Peyer's patch (tissue), 4 donors: ENCODE measurements around the gene SORBS1. TPM values are rescaled to one million over a fixed set of nuclear protein-coding genes. Genes with fewer than 3 reads are reported as not detected.

ENCODE experiments used
- DNase-seq, 3 donors: peaks; one replicate each; pipeline ENCODE4 v3.0.0-alpha.2; 2017 to 2019
- H3K27ac ChIP-seq, 4 donors: fragments of 200-600 bp; sonication (generic); one replicate each; pipeline ENCODE4 v1.5.1; 2016 to 2019
- H3K27me3 ChIP-seq, 2 donors: fragments of 200-600 bp; sonication (generic); one replicate each; pipeline ENCODE4 v1.5.1; 2019
- H3K36me3 ChIP-seq, 3 donors: fragments of 200-600 bp; sonication (generic); one replicate each; pipeline ENCODE4 v1.5.1; 2016 to 2019
- H3K4me1 ChIP-seq, 4 donors: fragments of 200-600 bp; sonication (generic); one replicate each; pipeline ENCODE4 v1.5.1; 2016 to 2019
- H3K4me3 ChIP-seq, 4 donors: fragments of 200-600 bp; sonication (generic); 1 replicate in 3 of 4; 2 replicates in 1 of 4; pipeline ENCODE4 v1.5.1; 2016 to 2019; ENCODE audit warnings: mild to moderate bottlenecking in 1 of 4
- H3K9me3 ChIP-seq, 4 donors: fragments of 200-600 bp; sonication (generic); one replicate each; pipeline ENCODE4 v1.5.1; 2016 to 2019; ENCODE audit warnings: mild to moderate bottlenecking in 1 of 4
- POLR2A ChIP-seq, 2 donors: fragments of 450-650 bp; IDR thresholded peaks; one replicate each; pipeline ENCODE4 v1.5.1; 2017; ENCODE audit warnings: antibody characterized with exemption in 2 of 2, mild to moderate bottlenecking in 2 of 2, moderate library complexity in 2 of 2
- total RNA-seq, 4 donors: library from RNA; depleted of rRNA; stranded (reverse); fragments of >200 nt; gene quantifications; one replicate each; pipeline ENCODE4 v1.1.0, GENCODE V29; 2016
- TF ChIP-seq, protein P1 (sequence below), 6 experiments: fragments of 450-650 bp in 4 of 6; fragments of 200-600 bp in 2 of 6; sonication (generic) in 1 of 6; IDR thresholded peaks; one replicate each; pipeline ENCODE4 v1.5.1; 2017 to 2019; ENCODE audit warnings: antibody characterized with exemption in 6 of 6, mild to moderate bottlenecking in 3 of 6, moderate library complexity in 1 of 6

The SORBS1 gene
- total RNA-seq, 4 donors from 2014 or later, result 34.3 to 57.1 (median 48.7) TPM

- Histone ChIP-seq H3K27ac (no peak overlapping the region), H3K4me3 (no peak overlapping the region), H3K4me1 (peaks cover 0 to 20% (median 0%) of the 10 kb centered on the region in 4 donors), H3K27me3 (no peaks in the 10 kb centered on the region), H3K36me3 (peaks cover 0 to 12% (median 0%) of the 10 kb centered on the region in 3 donors), H3K9me3 (no peaks in the 10 kb centered on the region)
- DNase-seq, result no peak
- TF ChIP-seq, protein P1, sequence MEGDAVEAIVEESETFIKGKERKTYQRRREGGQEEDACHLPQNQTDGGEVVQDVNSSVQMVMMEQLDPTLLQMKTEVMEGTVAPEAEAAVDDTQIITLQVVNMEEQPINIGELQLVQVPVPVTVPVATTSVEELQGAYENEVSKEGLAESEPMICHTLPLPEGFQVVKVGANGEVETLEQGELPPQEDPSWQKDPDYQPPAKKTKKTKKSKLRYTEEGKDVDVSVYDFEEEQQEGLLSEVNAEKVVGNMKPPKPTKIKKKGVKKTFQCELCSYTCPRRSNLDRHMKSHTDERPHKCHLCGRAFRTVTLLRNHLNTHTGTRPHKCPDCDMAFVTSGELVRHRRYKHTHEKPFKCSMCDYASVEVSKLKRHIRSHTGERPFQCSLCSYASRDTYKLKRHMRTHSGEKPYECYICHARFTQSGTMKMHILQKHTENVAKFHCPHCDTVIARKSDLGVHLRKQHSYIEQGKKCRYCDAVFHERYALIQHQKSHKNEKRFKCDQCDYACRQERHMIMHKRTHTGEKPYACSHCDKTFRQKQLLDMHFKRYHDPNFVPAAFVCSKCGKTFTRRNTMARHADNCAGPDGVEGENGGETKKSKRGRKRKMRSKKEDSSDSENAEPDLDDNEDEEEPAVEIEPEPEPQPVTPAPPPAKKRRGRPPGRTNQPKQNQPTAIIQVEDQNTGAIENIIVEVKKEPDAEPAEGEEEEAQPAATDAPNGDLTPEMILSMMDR (IDR thresholded peaks at IDR 0.05), result no peak
- no peak for TF ChIP-seq POLR2A (IDR thresholded peaks at IDR 0.05)
Measured at GRCh38 chr10:95384011-95384704, 177.0 kb downstream of the SORBS1 start.

DNA sequence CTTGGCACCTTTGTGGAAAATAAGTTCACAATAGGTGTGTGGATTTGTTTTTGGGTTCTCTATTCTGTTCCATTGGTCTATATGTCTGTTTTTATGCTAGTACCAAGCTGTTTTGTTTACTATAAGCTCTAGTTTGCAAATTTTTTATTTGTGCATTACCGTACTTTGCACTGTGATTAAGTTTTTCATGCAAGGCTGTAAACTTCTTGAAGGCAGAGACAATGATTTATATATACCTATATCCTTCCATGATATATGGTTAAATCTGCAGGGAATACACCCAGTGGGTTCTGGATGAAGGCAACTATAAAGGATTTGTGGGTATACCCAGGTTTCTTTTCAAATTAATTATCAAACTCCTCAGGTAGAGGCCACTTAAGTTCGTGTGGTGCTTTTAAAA, 178.6 kb downstream of the SORBS1 start:
- no peak for DNase-seq
- H3K27me3 ChIP-seq, result no peaks in the 10 kb centered on the region
- H3K36me3 ChIP-seq, result peaks cover 0 to 12% (median 0%) of the 10 kb centered on the region in 3 donors
- no peaks in the 10 kb centered on the region for H3K9me3 ChIP-seq
- peaks cover 0 to 10% (median 0%) of the 10 kb centered on the region in 4 donors for H3K4me1 ChIP-seq
- TF ChIP-seq, protein P1 (IDR thresholded peaks at IDR 0.05), result no peak
- no peak for TF ChIP-seq POLR2A (IDR thresholded peaks at IDR 0.05)
- H3K4me3 ChIP-seq, result no peak overlapping the region
- no peak overlapping the region for H3K27ac ChIP-seq

DNA sequence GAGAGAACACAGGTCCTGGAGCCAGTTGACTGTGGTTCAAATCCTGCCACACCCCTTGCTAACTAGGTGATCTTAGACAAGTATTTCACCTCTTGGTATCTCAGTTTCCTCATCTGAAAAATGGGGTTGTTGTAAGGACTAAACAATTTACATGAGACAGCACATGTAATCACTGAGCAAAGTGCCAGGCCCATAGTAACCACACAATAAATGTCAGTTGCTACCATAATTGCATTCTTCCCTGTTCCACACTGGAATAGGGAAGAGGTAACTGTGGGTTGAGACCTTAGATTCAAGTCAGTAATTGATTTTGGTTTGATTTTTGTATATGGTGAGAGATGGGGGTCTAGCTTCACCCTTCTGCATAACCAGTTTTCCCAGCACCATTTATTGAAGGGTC, 179.0 kb downstream of the SORBS1 start:
- Histone ChIP-seq H3K9me3 (no peaks in the 10 kb centered on the region), H3K27ac (no peak overlapping the region), H3K36me3 (peaks cover 0 to 12% (median 0%) of the 10 kb centered on the region in 3 donors), H3K4me3 (no peak overlapping the region), H3K4me1 (peaks cover 0 to 10% (median 0%) of the 10 kb centered on the region in 4 donors), H3K27me3 (no peaks in the 10 kb centered on the region)
- no peak for DNase-seq
- TF ChIP-seq, protein P1 (IDR thresholded peaks at IDR 0.05), result no peak
- TF ChIP-seq POLR2A (IDR thresholded peaks at IDR 0.05), result no peak

DNA sequence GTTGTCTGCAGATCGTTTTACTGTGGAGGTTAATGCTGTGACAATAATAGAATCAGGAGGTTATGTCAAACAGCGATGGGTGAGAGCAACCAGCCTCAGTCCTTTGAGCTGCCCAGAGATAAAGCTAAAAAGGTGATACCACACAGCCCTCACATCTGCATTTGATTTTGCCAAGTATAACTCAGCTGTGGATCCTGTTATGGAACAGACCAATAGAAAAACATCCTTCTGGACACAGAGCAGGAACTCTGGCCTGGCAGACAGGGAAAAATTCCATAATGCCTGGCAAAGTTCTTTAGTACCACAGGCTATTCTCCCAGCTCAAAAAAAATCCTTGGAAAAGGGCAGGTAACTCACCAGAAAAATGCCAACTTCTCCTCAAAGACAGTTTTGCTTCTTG, 183.2 kb downstream of the SORBS1 start:
- Histone ChIP-seq H3K36me3 (peaks cover 0 to 12% (median 0%) of the 10 kb centered on the region in 3 donors), H3K4me3 (no peak overlapping the region), H3K27me3 (no peaks in the 10 kb centered on the region), H3K9me3 (no peaks in the 10 kb centered on the region), H3K4me1 (no peaks in the 10 kb centered on the region), H3K27ac (peak overlapping the region in 1 of 4 donors; percentile 15)
- TF ChIP-seq POLR2A (IDR thresholded peaks at IDR 0.05), result no peak
- TF ChIP-seq, protein P1 (IDR thresholded peaks at IDR 0.05), result no peak
- DNase-seq, result no peak

- no peak for TF ChIP-seq POLR2A (IDR thresholded peaks at IDR 0.05)
- TF ChIP-seq, protein P1 (IDR thresholded peaks at IDR 0.05), result no peak
- H3K4me1 ChIP-seq, result no peaks in the 10 kb centered on the region
Measured at GRCh38 chr10:95375418-95375817, 185.8 kb downstream of the SORBS1 start.

More at GRCh38 chr10:95375418-95375817, 185.8 kb downstream of the SORBS1 start:
- Histone ChIP-seq H3K36me3 (peaks cover 0 to 3% (median 0%) of the 10 kb centered on the region in 3 donors), H3K27ac (no peak overlapping the region), H3K9me3 (no peaks in the 10 kb centered on the region), H3K4me3 (no peak overlapping the region), H3K27me3 (no peaks in the 10 kb centered on the region)
- no peak for DNase-seq
